Epidermal melanocyte (primary cell): ENCODE results near the gene APLP2.

ENCODE experiments used
- DNase-seq: peaks from one replicate; pipeline ENCODE4 v3.0.0; 2011; ENCODE audit warnings: low spot score; ENCODE audit not compliant: insufficient read length

The APLP2 gene

GRCh38 chr11:130055617-130056016, 14.1 kb upstream of the APLP2 start:
- DNase-seq = peak; percentile 10

- DNase-seq = no peak
Observed at GRCh38 chr11:130061017-130061416, 8.7 kb upstream of the APLP2 start.

GRCh38 chr11:130062026-130062425, 7.7 kb upstream of the APLP2 start:
- DNase-seq = no peak

GRCh38 chr11:130063451-130063850, 6.2 kb upstream of the APLP2 start:
- no peak for DNase-seq

GRCh38 chr11:130064596-130064995, 5.1 kb upstream of the APLP2 start:
- no peak for DNase-seq

GRCh38 chr11:130066338-130066737, 3.4 kb upstream of the APLP2 start:
- no peak for DNase-seq

- DNase-seq = no peak
Observed at GRCh38 chr11:130068546-130068985, 1.1 kb upstream of the APLP2 start.

GRCh38 chr11:130068986-130069658, 572 bp upstream of the APLP2 start:
- peak; percentile 76 for DNase-seq

GRCh38 chr11:130070109-130070845, 583 bp downstream of the APLP2 start:
- DNase-seq = no peak

- no peak for DNase-seq
Observed at GRCh38 chr11:130070846-130071200, 1.1 kb downstream of the APLP2 start.

- DNase-seq = no peak
Observed at GRCh38 chr11:130071211-130071712, 1.6 kb downstream of the APLP2 start.

- DNase-seq = no peak
Observed at GRCh38 chr11:130074736-130075135, 5.0 kb downstream of the APLP2 start.

- DNase-seq = no peak
Observed at GRCh38 chr11:130076778-130077481, 7.2 kb downstream of the APLP2 start.

- no peak for DNase-seq
Observed at GRCh38 chr11:130077671-130078070, 8.0 kb downstream of the APLP2 start.

GRCh38 chr11:130078080-130078479, 8.4 kb downstream of the APLP2 start:
- no peak for DNase-seq

- DNase-seq = no peak
Observed at GRCh38 chr11:130085671-130086290, 16.1 kb downstream of the APLP2 start.

- no peak for DNase-seq
Observed at GRCh38 chr11:130086669-130087068, 17.0 kb downstream of the APLP2 start.

GRCh38 chr11:130087294-130087926, 17.7 kb downstream of the APLP2 start:
- no peak for DNase-seq

- DNase-seq = no peak
Observed at GRCh38 chr11:130088217-130088616, 18.5 kb downstream of the APLP2 start.

GRCh38 chr11:130088919-130089673, 19.4 kb downstream of the APLP2 start:
- no peak for DNase-seq

GRCh38 chr11:130089674-130090073, 20.0 kb downstream of the APLP2 start:
- no peak for DNase-seq
